NCI-H2107 treated with DMSO at 0.1 percent for 48 hours (cell line): ENCODE results near the gene BLCAP.
"Not testable (repeated sequence)": the region's sequence is repeated elsewhere in the genome, so short reads cannot be mapped to it uniquely, and the experiment has no call there.

ENCODE experiments used
- DNase-seq: peaks from one replicate; lab custom pipeline; 2025; ENCODE audit not compliant: unreplicated experiment; lab: John Stamatoyannopoulos, UW

The BLCAP gene

DNA sequence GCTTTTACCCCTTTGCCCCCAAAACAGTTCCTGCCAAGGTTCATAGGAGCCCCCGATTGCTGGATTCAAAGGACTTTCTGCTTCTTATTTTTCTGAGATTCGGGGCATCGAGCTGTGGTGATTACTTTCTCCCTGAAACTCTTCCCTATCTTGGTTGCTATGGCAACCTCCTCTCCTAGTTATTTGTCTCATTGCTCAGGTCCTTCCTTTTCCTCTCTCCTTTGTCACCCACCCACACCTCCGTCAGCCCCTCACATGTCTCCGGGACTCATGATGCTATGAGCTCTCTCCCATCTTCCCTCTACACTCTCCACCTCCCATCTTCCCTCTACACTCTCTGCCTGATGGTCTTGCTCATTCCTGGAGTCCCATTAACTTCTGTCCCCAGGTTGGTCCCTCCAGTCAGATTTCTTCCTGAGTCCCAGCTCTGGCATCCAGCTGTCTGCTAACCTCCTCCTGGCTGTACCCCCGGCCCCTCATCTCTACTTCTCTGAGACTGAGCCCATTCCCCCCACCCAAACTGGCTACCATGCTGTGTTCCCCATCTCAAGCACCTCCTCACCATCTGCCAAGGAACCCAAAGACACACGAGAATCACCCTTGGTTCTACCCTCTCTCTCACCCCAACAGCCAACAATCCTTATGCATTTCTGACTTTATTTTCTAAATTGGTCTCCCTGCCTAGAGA lies 36.9 kb downstream of the BLCAP start:
- no peak for DNase-seq

DNA sequence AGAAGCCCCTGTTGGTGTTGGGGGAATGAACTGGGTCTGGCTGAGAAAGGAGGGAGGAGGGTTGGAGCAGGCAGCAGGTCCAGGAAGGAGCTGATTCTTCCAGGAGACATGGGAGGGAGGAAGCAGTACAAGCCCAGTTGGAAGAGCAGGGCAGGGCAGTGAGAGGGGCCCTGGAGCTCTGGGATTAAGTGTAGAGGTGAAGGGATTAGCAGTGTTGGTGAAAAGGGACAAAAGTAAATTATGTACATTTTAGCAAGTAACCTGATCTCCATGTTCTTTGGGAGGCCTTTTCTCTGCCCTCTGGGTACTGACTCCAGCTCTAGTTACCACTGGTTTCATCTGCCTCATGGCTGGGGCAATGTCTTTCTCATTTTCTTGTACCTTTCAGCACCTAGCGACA lies 41.5 kb downstream of the BLCAP start:
- DNase-seq, result not testable (repeated sequence)

DNA sequence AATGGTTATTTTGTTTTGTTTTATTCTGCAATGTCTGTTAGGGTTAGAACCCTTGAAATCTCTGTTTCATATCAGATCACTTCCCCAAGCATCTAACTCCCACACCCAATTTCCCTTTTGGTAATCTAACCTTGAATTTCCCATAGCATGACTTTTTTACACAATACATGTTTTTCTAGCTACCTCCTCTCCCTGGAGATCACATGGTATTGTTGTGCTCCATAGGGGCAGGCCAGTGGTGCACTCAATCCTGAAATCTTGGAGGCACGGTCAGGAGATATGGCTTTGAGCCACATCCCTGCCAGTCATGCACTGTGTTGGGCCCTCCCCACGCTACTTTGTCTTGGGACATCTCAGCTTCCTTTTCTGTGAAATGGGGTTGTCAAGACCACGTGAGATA lies 43.3 kb downstream of the BLCAP start:
- DNase-seq, result no peak

DNA sequence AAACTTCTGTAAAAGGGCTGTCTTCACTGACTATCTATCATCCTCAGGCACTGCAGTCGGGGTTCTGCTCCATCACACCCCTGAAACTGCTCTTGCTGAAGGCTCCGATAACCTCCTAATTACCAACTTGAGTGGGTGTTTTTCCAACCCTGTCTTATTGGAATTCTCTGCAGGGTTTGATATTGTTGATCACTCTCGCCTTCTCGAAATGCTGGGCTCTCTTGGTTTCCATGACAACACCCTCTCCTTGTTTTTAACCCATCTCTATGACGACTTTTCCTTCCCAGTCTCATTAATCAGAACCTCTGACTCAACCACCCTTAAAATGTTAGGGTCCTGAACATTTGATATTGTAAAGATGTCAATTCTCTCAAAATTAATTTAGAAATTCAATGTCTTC lies 46.1 kb downstream of the BLCAP start:
- DNase-seq, result no peak

DNA sequence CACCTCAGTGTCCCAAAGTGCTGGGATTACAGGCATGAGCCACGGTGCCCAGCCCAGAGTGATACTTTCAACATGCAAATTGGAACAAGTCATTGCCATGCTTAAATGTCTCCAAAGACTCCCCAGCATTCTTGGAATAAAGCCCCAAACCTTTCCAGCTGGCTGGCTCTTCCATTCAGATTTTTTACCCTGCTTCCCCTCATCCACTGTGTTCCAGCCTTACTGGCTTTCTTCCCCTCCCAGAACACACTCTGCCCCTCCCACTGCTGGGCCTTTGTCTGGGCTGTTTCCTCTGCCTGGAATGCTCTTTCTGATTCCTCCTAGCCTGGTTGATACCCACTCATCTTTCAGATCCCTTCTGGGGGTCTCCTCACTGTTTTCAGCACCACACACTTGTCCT lies 46.8 kb downstream of the BLCAP start:
- no peak for DNase-seq

DNA sequence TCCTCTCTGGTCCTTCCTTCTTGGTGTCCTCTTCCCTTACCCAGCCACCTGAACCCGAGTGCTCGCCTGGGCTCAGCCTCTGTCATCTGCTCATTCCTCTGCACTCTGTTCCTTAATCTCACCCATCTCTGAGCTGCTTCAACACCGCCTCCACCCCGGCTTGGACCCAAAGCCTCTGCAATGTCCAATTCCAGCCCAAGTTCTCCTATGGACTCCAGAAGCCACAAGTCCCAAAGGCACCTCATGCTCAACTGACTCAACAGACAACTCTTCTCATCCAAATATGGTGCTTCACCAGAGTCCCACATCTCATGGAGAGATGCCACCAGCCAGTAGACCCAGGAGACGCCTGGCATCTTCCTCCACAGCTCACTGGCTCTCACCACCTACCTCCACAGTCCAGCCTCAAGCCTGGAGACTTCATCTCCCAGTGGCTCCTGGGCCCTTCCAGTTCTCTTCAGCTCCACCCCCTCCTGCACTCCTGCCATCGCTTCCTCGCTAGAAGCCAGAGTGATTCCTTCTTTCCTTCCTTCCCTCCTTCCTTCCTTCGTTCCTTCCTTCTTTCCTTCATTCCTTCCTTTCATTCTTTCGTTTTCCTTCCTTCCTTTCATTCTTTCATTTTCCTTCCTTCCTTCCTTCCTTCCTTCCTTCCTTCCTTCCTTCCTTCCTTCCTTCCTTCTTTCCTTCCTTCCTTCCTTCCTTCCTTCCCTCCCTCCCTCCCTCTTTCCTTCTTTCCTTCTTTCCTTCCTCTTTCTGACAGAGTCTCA lies 47.6 kb downstream of the BLCAP start:
- no peak for DNase-seq

DNA sequence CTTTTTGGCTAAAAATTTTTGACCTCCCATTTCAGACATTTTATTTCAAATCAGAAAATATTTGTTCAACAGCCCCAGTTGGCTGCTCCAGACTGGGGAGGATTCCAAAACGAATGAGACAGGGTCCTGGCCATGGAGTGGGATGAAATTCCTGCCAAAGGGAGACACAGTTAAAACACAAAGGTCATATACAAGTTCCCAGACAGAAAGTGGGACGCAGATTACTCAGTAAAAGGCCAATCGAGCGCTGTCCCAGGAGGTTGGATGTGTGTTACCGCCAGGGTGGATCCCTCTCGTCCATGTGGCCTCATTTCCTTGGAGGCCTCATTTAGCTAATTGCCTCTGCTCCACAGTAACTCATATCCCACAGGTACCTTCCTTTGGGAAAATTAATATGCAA lies 48.4 kb downstream of the BLCAP start:
- DNase-seq, result no peak

DNA sequence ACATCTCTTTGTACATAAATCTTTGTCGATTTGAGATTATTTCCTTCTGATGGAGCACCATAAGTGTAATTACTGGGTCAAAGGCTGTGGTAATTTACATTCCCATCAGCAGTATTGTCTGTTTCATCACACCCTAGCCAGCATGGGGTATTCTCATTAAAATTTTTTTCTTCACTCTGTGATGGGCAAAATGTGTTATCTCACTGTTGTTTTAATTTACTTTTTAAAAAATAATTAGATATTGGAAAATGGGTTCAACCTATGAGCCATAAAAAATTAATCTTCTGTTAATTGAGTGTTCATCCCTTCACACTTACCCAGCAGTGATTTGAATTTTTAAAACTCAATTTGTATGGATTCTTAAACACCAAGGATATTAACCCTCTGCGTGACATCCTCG lies 50.6 kb downstream of the BLCAP start:
- no peak for DNase-seq

DNA sequence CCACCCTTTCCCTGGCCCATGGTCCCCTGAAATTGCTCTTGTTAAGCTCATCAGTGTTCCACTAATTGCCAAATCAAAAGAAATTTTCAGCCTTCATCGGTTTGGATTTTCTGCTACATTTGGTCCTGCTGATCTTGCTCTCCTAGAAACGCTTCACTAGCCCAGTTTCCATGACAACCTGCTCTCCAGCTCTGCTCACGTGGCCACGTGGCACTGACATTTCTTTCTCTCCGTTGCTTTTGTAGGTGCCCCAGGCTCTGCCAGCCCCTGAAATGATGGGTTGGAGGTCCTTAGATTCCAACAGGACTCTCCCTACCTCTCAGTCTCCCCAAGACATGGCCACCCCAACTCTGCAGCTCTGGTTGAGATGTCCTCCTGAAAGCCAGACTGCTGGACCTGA lies 52.4 kb downstream of the BLCAP start:
- DNase-seq, result no peak

DNA sequence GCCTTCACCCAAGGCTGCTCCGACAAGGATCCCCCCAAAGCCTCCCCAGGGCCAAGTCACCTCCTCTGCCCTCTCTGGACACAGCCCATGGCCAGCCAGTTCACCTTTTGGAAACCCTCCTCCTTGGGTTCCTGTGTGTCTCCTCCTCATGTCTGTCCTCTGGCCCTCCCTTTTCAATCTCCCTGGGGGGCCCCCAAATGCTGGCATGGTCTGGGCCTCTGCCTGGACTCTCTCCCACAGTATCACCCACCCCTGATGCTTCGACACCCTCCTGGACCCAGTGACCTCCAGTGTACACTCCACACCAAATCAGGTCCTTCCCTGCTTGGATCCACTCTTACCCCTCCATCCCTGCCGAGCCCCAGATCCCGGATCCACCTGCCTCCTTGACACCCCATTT lies 53.3 kb downstream of the BLCAP start:
- DNase-seq, result no peak

DNA sequence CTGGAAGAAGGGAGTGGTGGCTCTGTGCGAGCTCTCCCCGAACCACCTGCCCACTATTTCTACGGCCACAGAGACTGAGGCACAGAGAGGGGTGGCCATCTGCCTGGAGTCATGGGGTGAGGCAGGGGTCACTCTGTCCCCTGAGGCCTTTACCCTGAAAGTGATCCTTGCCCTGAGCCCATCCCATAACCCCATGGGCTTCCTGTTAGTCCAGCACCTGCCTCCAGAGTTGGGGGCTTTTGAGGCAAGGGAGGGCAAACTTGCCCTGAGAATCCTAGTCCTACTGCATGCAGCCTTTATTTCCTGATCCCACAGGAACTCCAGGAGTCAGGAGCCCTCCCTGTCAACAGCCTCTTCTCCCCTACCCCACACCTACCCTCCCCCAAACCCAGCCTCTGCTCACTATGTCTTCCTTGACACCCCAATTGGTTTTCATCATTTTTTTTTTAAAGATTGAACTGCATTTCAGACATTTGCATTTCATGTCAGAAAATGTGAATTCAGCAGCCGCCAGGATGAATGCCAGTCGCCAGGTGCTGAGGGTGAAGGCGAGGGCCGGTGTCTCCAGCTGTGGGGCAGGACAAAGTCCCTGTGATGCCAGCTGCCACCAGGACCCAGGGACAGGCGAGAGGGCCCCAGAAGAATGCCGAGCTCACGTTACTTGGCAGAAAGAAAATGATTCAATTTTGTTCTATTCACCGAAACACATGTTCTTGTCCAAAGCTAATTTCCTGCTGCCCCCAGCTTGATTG lies 54.3 kb downstream of the BLCAP start:
- no peak for DNase-seq

DNA sequence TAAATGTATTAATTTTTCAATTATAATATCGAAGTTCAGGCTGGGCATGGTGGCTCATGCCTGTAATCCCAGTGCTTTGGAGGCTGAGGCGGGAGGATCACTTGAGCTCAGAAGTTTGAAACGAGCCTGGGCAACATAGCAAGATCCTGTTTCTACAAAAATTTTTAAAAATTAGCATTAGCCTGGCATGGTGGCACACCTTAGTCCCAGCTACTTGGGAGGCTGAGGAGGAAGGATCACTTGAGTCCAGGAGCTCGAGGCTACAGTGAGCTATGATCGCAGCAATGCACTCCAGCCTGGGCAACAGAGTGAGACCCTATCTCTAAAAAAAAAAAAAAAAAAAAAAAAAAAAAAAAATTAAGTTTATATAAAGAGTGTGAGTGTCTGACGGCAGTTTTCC lies 55.2 kb downstream of the BLCAP start:
- DNase-seq, result not testable (repeated sequence)

DNA sequence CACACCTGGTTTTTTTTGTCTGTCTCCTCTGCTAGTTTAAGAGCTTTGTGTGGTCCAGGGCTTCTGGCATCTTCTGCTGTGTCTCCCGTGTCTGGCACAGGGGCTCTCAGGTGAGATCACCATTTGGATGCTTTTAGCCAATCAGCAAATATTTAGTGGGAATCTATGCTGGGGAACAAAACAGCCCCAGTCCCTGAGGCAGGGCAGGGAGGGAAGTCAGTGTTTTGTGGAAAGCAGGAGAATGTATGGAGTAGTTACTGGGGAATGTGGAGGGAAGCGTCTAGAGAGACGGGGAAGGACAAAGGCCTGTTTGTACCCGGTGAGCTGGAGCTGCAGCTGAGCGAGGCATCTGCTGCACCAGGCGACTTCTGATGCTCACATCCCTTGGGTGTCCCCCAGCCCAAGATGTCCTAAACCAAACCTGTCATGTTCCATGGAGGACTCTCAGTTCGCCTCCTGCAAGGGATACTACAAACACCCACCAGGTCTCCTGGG lies 55.9 kb downstream of the BLCAP start:
- DNase-seq, result no peak

DNA sequence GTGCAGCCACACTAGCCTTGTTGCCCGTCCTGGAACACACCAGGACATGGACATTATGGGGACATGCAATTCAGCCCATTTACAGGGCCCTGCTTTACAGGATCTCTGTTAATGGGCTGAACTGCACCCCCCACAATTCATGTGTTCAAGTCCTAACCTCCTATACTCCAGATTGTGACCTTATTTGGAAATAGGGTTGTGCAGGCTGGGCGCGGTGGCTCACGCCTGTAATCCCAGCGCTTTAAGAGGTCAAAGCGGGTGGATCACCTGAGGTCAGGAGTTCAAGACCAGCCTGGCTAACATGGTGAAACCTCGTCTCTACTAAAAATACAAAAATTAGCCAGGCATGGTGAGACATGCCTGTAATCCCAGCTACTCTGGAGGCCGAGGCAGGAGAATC lies 57.5 kb downstream of the BLCAP start:
- DNase-seq, result not testable (repeated sequence)

DNA sequence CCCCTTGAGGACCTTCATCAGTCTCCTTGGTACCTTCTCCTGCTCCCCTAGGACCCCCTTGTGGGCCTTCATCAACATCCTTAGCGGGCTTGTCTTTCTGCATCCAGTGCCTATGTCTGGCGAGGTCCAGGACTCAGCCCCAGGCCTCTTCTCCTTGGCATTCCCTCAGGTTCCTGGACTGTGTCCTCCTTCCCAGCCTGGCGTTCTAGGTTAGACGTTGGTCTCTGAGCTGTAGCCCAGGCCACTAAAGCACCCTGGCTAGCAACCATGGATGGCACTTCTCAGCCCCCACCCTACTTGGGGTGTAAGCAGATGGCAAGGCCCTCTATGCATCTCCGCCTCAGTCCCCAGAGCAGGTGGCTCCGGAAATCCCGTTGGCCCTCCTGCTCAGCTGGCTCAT lies 58.1 kb downstream of the BLCAP start:
- no peak for DNase-seq

DNA sequence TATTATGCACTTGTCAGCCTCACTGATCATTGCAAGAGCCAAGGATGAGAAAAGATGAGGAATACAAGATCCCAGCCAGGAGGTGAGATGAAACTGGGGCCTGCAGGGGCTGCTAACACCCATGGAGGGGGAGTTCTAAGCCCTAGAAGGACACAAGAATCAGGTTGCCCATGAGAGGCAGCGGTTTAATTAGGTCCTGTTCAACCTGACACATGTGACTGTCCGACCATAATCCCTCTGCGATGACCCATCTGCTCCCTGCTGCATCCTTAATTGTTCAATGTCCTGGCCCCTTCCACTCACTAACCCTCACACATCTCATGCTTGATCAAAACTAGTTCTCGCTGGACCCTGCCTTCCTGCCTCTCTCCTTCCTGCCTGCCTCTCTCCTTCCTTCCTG lies 58.8 kb downstream of the BLCAP start:
- DNase-seq, result no peak
